HT1080 (cell line): ENCODE measurements around the gene ATL1. TPM values are rescaled to one million over a fixed set of nuclear protein-coding genes. Genes with fewer than 3 reads are reported as not detected.

Experiments used
- small RNA-seq: library from RNA; depleted of rRNA; stranded (forward); fragments of <200 nt; gene quantifications from one replicate; pipeline ENCODE3, GENCODE V24; 2014
- total RNA-seq: library from RNA; depleted of rRNA; stranded (reverse); fragments of >200 nt; shearing (Covaris generic); gene quantifications from 2 replicates; pipeline ENCODE4 v1.2.3, GENCODE V29; 2014; rRNA removed

Gene ATL1
- total RNA-seq, 1 experiment from 2014 or later = 0.48 TPM

Small RNA genes lying within 50 kb of the gene (small RNA-seq; reads per million reads assigned to genes)
- not detected for gene RN7SL452P
- gene SNRPGP1 = not detected

Other genes with a start within 250 kb of the ATL1 start
- 6.2 and 11.6 TPM in 2 replicates for gene L2HGDH, start 247.9 kb upstream of the ATL1 start, total RNA-seq
- 8.9 and 10.8 TPM in 2 replicates for gene DMAC2L, start 247.8 kb upstream of the ATL1 start, total RNA-seq
- 19.9 and 67.8 TPM in 2 replicates for gene CDKL1, start 163.3 kb upstream of the ATL1 start, total RNA-seq
- 38.1 and 47.9 TPM in 2 replicates for gene MAP4K5, start 27.6 kb upstream of the ATL1 start, total RNA-seq
- 18.9 and 22.0 TPM in 2 replicates for gene SAV1, start 108.2 kb downstream of the ATL1 start, total RNA-seq